Erythroblast (primary cell): ENCODE results near the gene LRMDA.

Experiments
- GATA1 ChIP-seq: IDR thresholded peaks from 2 replicates; pipeline ENCODE4 v1.6.1; 2011; ENCODE audit warnings: low read depth, mild to moderate bottlenecking, control low read depth, low read length, moderate library complexity
- POLR2A ChIP-seq: IDR thresholded peaks from 2 replicates; pipeline ENCODE4 v1.6.1; 2011; ENCODE audit warnings: mild to moderate bottlenecking, low read length

DNA sequence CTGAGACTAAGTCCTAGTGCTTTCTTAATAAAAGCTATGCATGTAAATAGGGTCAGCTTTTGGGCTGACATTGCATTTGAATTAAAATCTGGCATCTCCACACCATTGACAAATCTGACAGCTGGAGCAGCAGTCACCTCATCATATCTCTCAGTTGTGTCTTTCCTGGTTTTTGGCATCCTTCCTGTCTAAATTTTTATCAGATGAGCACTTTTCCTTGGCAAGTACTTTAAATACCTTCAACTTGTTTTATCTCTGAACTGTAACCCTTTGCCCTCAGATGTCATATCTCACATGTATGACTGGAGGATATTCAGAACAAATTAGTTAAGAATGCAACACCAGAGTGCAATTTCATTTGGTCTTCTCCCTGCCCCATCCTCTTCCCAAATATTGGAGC, 1066.2 kb downstream of the LRMDA start:
- no peak for TF ChIP-seq POLR2A
- no peak for TF ChIP-seq GATA1
